Endothelial cell of umbilical vein (primary cell): Measurements from ENCODE around the gene UBAC1. TPM values are rescaled to one million over a fixed set of nuclear protein-coding genes. Genes with fewer than 3 reads are reported as not detected.

Experiments
- BruUV-seq: library from RNA; stranded (reverse); fragments of 400-500 nt; replicated peaks from 2 replicates; lab custom pipeline; 2021; lab: Mats Ljungman, UMichigan
- CTCF ChIA-PET: fragments of 300-600, 350-600 bp; sonication (Branson Sonifier 250); formaldehyde crosslinking; loops from one replicate; lab custom pipeline; 2021; ENCODE audit warnings: antibody characterized with exemption, inconsistent platforms; lab: Charles Lee
- POLR2A ChIA-PET: fragments of 300-600, 350-600 bp; sonication (Branson Sonifier 250); formaldehyde crosslinking; loops from one replicate; lab custom pipeline; 2021; ENCODE audit warnings: antibody characterized with exemption, inconsistent platforms; lab: Charles Lee
- DNase-seq: peaks from one replicate; pipeline ENCODE4 v3.0.0-alpha.2; 2011; ENCODE audit warnings: low read depth, low spot score
- FAIRE-seq: peaks from 2 replicates; lab custom pipeline; 2011; peaks lifted over from hg19 to GRCh38; lab: Jason Lieb, UNC
- H2AFZ ChIP-seq: 2 replicates; pipeline ENCODE4 v1.6.0; 2012; ENCODE audit warnings: low read depth, low read length, control low read depth, inconsistent platforms
- H3K27ac ChIP-seq: 2 replicates; pipeline ENCODE4 v1.5.1; 2011; ENCODE audit warnings: low read depth, mild to moderate bottlenecking, control low read depth, low read length, moderate library complexity; ENCODE audit not compliant: insufficient read depth
- H3K27me3 ChIP-seq, 2 experiments: 2 replicates each; pipeline versions ENCODE4 v1.6.0 to v1.6.1; 2011; ENCODE audit warnings: low read length in 2 of 2, mixed read lengths in 1 of 2; ENCODE audit not compliant: control insufficient read depth in 2 of 2, insufficient read depth in 2 of 2
- H3K36me3 ChIP-seq, 2 experiments: 2 replicates in 1 of 2; 3 replicates in 1 of 2; pipeline ENCODE4 v1.5.1; 2011; ENCODE audit warnings: low read length in 2 of 2, mild to moderate bottlenecking in 1 of 2, moderate library complexity in 1 of 2; ENCODE audit not compliant: control insufficient read depth in 2 of 2, insufficient read depth in 2 of 2; ENCODE audit errors: extremely low read depth in 1 of 2
- H3K4me1 ChIP-seq: 3 replicates; pipeline ENCODE4 v1.5.1; 2011; ENCODE audit warnings: mild to moderate bottlenecking, low read length; ENCODE audit not compliant: control insufficient read depth, insufficient read depth; ENCODE audit errors: extremely low read depth
- H3K4me2 ChIP-seq: 2 replicates; pipeline ENCODE4 v1.6.1; 2011; ENCODE audit warnings: low read length, control low read depth, mixed read lengths; ENCODE audit not compliant: insufficient read depth
- H3K4me3 ChIP-seq, 3 experiments: fragments of 200-600 bp in 1 of 3; sonication (generic), shearing (Covaris generic) in 1 of 3; replicated peaks in 1 of 3; 2 replicates each; pipeline ENCODE4 v1.5.1; 2011 to 2016; ENCODE audit warnings: control low read depth in 3 of 3, low read length in 3 of 3, mild to moderate bottlenecking in 2 of 3, inconsistent platforms in 1 of 3, low read depth in 1 of 3, moderate library complexity in 1 of 3; ENCODE audit not compliant: insufficient read depth in 1 of 3
- H3K79me2 ChIP-seq: 2 replicates; pipeline ENCODE4 v1.6.0; 2012; ENCODE audit warnings: low read length, inconsistent platforms; ENCODE audit not compliant: control insufficient read depth, insufficient read depth
- H3K9ac ChIP-seq: replicated peaks from 2 replicates; pipeline ENCODE3; 2011; ENCODE audit warnings: low read length, control low read depth; ENCODE audit not compliant: insufficient read depth; ENCODE audit errors: extremely low read depth
- H3K9me1 ChIP-seq: replicated peaks from 3 replicates; pipeline ENCODE4 v1.6.0; 2011; ENCODE audit warnings: mild to moderate bottlenecking, low read length; ENCODE audit not compliant: control insufficient read depth, insufficient read depth; ENCODE audit errors: extremely low read depth
- H3K9me3 ChIP-seq: replicated peaks from 2 replicates; pipeline ENCODE4 v1.5.1; 2012; ENCODE audit warnings: low read length, inconsistent platforms; ENCODE audit not compliant: control insufficient read depth, insufficient read depth
- H4K20me1 ChIP-seq: replicated peaks from 2 replicates; pipeline ENCODE3; 2011; ENCODE audit warnings: mild to moderate bottlenecking, low read length; ENCODE audit not compliant: control insufficient read depth, insufficient read depth; ENCODE audit errors: extremely low read depth
- EZH2 ChIP-seq: IDR thresholded peaks from 2 replicates; pipeline ENCODE4 v1.6.1; 2012; ENCODE audit warnings: borderline replicate concordance, low read depth, mild to moderate bottlenecking, moderate library complexity, low read length, inconsistent platforms; ENCODE audit not compliant: severe bottlenecking
- FOS ChIP-seq: IDR thresholded peaks from 2 replicates; pipeline ENCODE4 v1.6.1; 2011; ENCODE audit warnings: mild to moderate bottlenecking, low read length, moderate library complexity, borderline replicate concordance; ENCODE audit not compliant: insufficient read depth
- GATA2 ChIP-seq: IDR thresholded peaks from 2 replicates; pipeline ENCODE4 v1.7.0; 2011; ENCODE audit warnings: low read depth, mild to moderate bottlenecking, moderate library complexity, mixed read lengths, low read length; ENCODE audit not compliant: insufficient read length, insufficient read depth
- JUN ChIP-seq: IDR thresholded peaks from 2 replicates; pipeline ENCODE4 v1.6.1; 2011; ENCODE audit warnings: borderline replicate concordance, low read depth; ENCODE audit not compliant: insufficient read length, insufficient read depth
- MYC ChIP-seq: IDR thresholded peaks from one replicate; pipeline ENCODE4 v1.6.1; 2011; ENCODE audit warnings: mild to moderate bottlenecking, low read depth, low read length
- POLR2A ChIP-seq: IDR thresholded peaks from 2 replicates; pipeline ENCODE4 v1.6.1; 2012; ENCODE audit warnings: low read depth, mild to moderate bottlenecking, control low read depth, low read length
- POLR2AphosphoS5 ChIP-seq: IDR thresholded peaks from 2 replicates; pipeline ENCODE4 v1.6.1; 2012; ENCODE audit warnings: low read depth, mild to moderate bottlenecking, control low read depth, low read length, moderate library complexity; ENCODE audit not compliant: insufficient read depth
- dilution Hi-C: fragments of 300-500 bp; cut with MboI; formaldehyde crosslinking; loops from one replicate; pipeline ENCODE4 v1.15.0; 2019; ENCODE audit warnings: low sequenced_read_pairs; ENCODE audit not compliant: extremely low pct_ligation_motif_present
- intact Hi-C: fragments of 100-400 bp; cut with micrococcal nuclease; formaldehyde crosslinking; loops from one replicate; pipeline ENCODE4 v1.10.0; 2022
- polyA plus RNA-seq, 4 experiments: library from polyadenylated mRNA; depleted of rRNA in 3 of 4; stranded (reverse) in 3 of 4; unstranded in 1 of 4; fragments of >200 nt; gene quantifications; 2 replicates each; pipeline versions ENCODE4 v1.2.1 to v1.2.3, GENCODE V29; 2011 to 2012; ENCODE audit warnings: missing spikeins in 1 of 4
- total RNA-seq: library from RNA; stranded (reverse); gene quantifications from 2 replicates; pipeline ENCODE4 v1.2.3, GENCODE V29; 2021
- TF ChIP-seq, protein P1 (sequence below), 2 donors: IDR thresholded peaks; 1 replicate in 1 of 2; 2 replicates in 1 of 2; pipeline ENCODE4 v1.5.1; 2011; ENCODE audit warnings: low read length in 2 of 2, mild to moderate bottlenecking in 2 of 2, moderate library complexity in 2 of 2, control low read depth in 1 of 2, inconsistent platforms in 1 of 2, low read depth in 1 of 2; ENCODE audit not compliant: insufficient read depth in 1 of 2; ENCODE audit errors: extremely low read depth in 1 of 2
- TF ChIP-seq, protein P2 (sequence below): IDR thresholded peaks from 2 replicates; pipeline ENCODE4 v1.6.1; 2011; ENCODE audit not compliant: insufficient read depth, insufficient read length

UBAC1 gene
- total and polyA plus RNA-seq, 2 donors (not counting 3 experiments of a cell fraction or from before 2014, with no cell fraction given), result 39.5 to 56.7 TPM

DNA sequence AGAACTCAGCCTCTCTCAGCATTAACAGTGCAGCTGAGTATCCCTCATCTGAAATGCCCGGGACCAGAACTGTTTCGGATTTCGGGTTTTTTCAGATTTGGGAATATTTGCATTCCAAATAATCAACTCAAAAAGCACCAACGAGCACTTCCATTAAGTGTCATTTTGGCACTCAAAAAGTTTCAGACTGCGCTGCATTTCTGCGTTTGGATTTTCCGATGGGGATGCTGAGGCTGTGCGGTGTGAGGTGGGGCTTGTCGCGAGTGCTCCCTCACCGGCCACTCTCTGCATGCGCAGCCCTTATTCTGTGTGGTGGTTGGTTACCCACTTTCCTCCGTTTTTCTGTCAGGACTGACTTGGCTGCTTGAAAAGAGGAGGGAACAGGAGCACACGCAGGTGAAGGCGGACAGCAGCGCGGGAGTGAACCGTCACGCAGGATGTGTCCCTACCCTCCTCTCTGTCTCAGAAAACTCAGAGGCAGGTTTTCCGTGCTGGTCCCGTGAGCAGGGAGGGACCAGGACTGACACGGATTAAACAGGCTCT, 8.4 kb downstream of the UBAC1 start:
- intact Hi-C loops, result no loop called here
- no peak overlapping the region for H3K4me3 ChIP-seq
- FAIRE-seq (no peak), DNase-seq (no peak)
- TF ChIP-seq, protein P1, sequence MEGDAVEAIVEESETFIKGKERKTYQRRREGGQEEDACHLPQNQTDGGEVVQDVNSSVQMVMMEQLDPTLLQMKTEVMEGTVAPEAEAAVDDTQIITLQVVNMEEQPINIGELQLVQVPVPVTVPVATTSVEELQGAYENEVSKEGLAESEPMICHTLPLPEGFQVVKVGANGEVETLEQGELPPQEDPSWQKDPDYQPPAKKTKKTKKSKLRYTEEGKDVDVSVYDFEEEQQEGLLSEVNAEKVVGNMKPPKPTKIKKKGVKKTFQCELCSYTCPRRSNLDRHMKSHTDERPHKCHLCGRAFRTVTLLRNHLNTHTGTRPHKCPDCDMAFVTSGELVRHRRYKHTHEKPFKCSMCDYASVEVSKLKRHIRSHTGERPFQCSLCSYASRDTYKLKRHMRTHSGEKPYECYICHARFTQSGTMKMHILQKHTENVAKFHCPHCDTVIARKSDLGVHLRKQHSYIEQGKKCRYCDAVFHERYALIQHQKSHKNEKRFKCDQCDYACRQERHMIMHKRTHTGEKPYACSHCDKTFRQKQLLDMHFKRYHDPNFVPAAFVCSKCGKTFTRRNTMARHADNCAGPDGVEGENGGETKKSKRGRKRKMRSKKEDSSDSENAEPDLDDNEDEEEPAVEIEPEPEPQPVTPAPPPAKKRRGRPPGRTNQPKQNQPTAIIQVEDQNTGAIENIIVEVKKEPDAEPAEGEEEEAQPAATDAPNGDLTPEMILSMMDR (IDR thresholded peaks at IDR 0.05; ENCODE audit: extremely low read depth in 1 of 2, insufficient read depth in 1 of 2, low read depth in 1 of 2, low read length in 2 of 2), result no peak
- TF ChIP-seq MYC, result no peak
- no peak for TF ChIP-seq POLR2AphosphoS5
- TF ChIP-seq POLR2A, result no peak
- TF ChIP-seq FOS, result no peak
- TF ChIP-seq GATA2, result no peak
- no peak for TF ChIP-seq JUN
- TF ChIP-seq, protein P2, sequence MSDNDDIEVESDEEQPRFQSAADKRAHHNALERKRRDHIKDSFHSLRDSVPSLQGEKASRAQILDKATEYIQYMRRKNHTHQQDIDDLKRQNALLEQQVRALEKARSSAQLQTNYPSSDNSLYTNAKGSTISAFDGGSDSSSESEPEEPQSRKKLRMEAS, result no peak
- TF ChIP-seq EZH2, result no peak
- H3K79me2 ChIP-seq, result peaks cover 3% of the 10 kb centered on the region
- no peaks in the 10 kb centered on the region for H3K9me3 ChIP-seq
- no peak overlapping the region for H3K4me2 ChIP-seq
- no peak overlapping the region for H3K27ac ChIP-seq
- H3K9ac ChIP-seq, result no peak overlapping the region
- BruUV-seq, result no TSS peak
- ChIA-PET CTCF (no interaction called here), POLR2A (no interaction called here)
- no peaks in the 10 kb centered on the region for H3K4me1 ChIP-seq
- dilution Hi-C loops, result no loop called here
- peaks cover 5 to 10% of the 10 kb centered on the region in 2 experiments for H3K36me3 ChIP-seq
- H3K27me3 ChIP-seq, result no peaks in the 10 kb centered on the region
- no peaks in the 10 kb centered on the region for H4K20me1 ChIP-seq
- H2AFZ ChIP-seq, result no peak overlapping the region
- no peaks in the 10 kb centered on the region for H3K9me1 ChIP-seq
